Pancreas (tissue), 10 donors: ENCODE results near the gene CCDC7. TPM values are rescaled to one million over a fixed set of nuclear protein-coding genes. Genes with fewer than 3 reads are reported as not detected.

Experiments
- ATAC-seq, 4 donors: fragments of 200-7000 bp; cut with Tn5 transposase; one replicate each; pipeline versions ENCODE4 v1.8.0 to v1.9.1; 2020; ENCODE audit warnings: mild to moderate bottlenecking in 4 of 4, moderate library complexity in 4 of 4
- DNase-seq, 6 donors: peaks; one replicate each; pipeline ENCODE4 v3.0.0-alpha.2; 2020
- FAIRE-seq: peaks from 2 replicates; lab custom pipeline; 2012; peaks lifted over from hg19 to GRCh38; lab: Jason Lieb, UNC
- H3K27ac ChIP-seq, 4 donors: fragments of 200-600 bp; sonication (generic); 1 replicate in 3 of 4; 2 replicates in 1 of 4; pipeline versions ENCODE4 v1.5.0 to v1.8.0; 2020
- H3K27me3 ChIP-seq, 4 donors: fragments of 200-600 bp; one replicate each; pipeline ENCODE4 v1.8.0; 2021
- H3K36me3 ChIP-seq, 3 donors: fragments of 200-600 bp; sonication (generic) in 1 of 3; one replicate each; pipeline versions ENCODE4 v1.5.0 to v1.8.0; 2020 to 2021
- H3K4me1 ChIP-seq, 3 donors: fragments of 200-600 bp; one replicate each; pipeline ENCODE4 v1.8.0; 2021
- H3K4me3 ChIP-seq, 4 donors: fragments of 200-600 bp; sonication (generic) in 2 of 4; one replicate each; pipeline versions ENCODE4 v1.5.0 to v1.8.0; 2020 to 2021
- H3K9me3 ChIP-seq, 4 donors: fragments of 200-600 bp; one replicate each; pipeline ENCODE4 v1.8.0; 2021
- CTCF ChIP-seq, 4 donors: fragments of 200-600 bp; sonication (generic) in 3 of 4; IDR thresholded peaks; one replicate each; pipeline versions ENCODE4 v1.5.0 to v1.8.0; 2021; ENCODE audit warnings: antibody characterized with exemption in 4 of 4
- WGBS, 2 donors: extraction: QIAGEN DNeasy Blood & Tissue Kit; methylation state at CpG; one replicate each; pipeline ENCODE4 v1.1.7; 2013; 5-methylcytosine and 5-hydroxymethylcytosine counted together
- intact Hi-C, 3 donors: fragments of 100-400 bp; cut with DNase I; formaldehyde crosslinking; loops; one replicate each; pipeline versions ENCODE4 v1.11.1 to v1.14.2; 2022
- polyA plus RNA-seq, 2 donors: library from polyadenylated mRNA; stranded (reverse); fragments of 200-250 nt; gene quantifications; one replicate each; pipeline ENCODE4 v1.2.3, GENCODE V29; 2013
- total RNA-seq, 6 donors: library from RNA; stranded (reverse); fragmentation: NEBNext Ultra II Directional in 4 of 6; extraction: Animal tissue kit (Norgen Biotek cat#: 25700) in 4 of 6; gene quantifications; one replicate each; pipeline versions ENCODE4 v1.2.1 to v1.2.4, GENCODE V29; 2021 to 2023
- donor health status: healthy with polysubstance abuse.
- donor health status: DM: no; HTN: no; CAD: no; lungs with moderate emphysema.
- donor health status: DM: no; HTN: no; CAD: no.
- donor health status: control.
- donor health status: control.
- donor health status: Bipolar disorder and iron deficiency.
- donor health status: DM: yes; HTN: yes; CAD: no.
- donor health status: DM: no; HTN: no; CAD: no.
- donor health status: DM: no; HTN: no; CAD: no.
- donor health status: DM: yes; HTN: yes; CAD: no.

Gene CCDC7
- total and polyA plus RNA-seq, 8 donors, result 1.8 to 15.8 (median 7.8) TPM

DNA sequence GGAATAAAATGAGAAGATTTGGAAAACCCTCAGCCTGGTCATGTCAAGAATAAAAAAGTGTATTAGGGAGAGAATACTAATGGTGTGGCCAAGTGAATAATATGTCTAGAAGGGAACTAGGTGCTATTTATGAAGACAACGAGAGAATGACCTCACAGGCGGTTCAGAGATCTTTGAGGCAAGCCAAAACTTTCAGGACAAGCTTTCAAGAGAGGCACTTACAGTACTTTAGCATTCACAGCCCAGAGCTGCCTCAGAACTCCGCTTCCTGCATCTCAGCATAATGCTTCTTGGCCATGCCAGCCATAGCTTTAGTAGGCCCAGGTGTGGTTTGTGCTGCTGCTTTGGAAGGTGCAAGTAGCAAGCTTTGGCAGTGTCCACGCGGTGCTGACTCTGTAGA lies 37.2 kb upstream of the CCDC7 start:
- no peak for TF ChIP-seq CTCF (IDR thresholded peaks at IDR 0.05)
- Histone ChIP-seq H3K9me3 (no peaks in the 10 kb centered on the region), H3K4me3 (no peak overlapping the region), H3K27ac (no peak overlapping the region), H3K4me1 (no peaks in the 10 kb centered on the region), H3K36me3 (no peaks in the 10 kb centered on the region), H3K27me3 (no peaks in the 10 kb centered on the region)
- FAIRE-seq (no peak), ATAC-seq (no peak), DNase-seq (no peak)
- WGBS, 2 donors, result 89 to 92% methylated on average over 5 of the region's 5 CpGs
- intact Hi-C loops, result no loop called here

DNA sequence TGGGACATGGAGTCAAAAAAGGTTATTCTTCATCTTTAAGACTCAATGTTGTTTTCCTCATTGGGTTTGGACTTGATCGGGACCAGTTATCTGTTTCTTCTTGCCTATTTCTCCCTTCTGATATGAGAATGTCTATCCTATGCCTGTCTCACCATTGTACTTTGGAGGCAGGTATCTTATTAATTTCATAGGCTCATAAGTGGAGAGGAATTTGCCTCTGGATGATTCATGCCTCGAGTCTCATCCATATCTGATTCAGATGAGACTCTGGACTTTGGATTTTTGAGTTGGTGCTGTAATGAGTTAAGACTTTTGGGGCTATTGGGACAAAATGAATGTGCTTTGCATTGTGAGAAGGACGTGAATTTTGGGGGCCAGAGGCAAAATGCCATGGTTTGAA lies 36.2 kb upstream of the CCDC7 start:
- WGBS, 2 donors, result 71 to 82% methylated on average over 3 of the region's 3 CpGs
- H3K4me3 ChIP-seq, result no peak overlapping the region
- no peak overlapping the region for H3K27ac ChIP-seq
- no peaks in the 10 kb centered on the region for H3K4me1 ChIP-seq
- no peaks in the 10 kb centered on the region for H3K9me3 ChIP-seq
- intact Hi-C loops, result no loop called here
- no peaks in the 10 kb centered on the region for H3K36me3 ChIP-seq
- H3K27me3 ChIP-seq, result no peaks in the 10 kb centered on the region
- no peak for DNase-seq
- FAIRE-seq, result no peak
- TF ChIP-seq CTCF (IDR thresholded peaks at IDR 0.05), result no peak
- no peak for ATAC-seq

DNA sequence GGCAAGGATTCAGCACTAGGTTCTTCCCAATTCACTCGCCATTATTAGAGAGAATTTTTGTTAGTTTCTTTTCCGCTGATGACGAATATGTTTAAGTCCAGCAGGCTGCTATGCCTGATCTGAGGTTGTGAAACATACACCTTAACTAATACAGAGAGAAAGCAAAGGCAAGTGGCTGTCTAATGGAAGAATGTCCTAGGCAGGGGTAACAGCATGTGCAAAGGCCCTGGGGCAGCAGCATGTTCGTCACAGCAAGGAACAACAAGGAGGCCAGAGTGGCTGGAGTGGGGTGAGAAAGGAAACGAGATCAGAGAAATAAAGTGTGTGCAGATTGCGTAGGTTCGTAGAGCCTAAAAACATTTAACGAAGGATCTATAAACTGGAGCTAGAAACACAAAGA lies 35.4 kb upstream of the CCDC7 start:
- no peak for TF ChIP-seq CTCF (IDR thresholded peaks at IDR 0.05)
- Histone ChIP-seq H3K27me3 (no peaks in the 10 kb centered on the region), H3K9me3 (no peaks in the 10 kb centered on the region), H3K36me3 (no peaks in the 10 kb centered on the region), H3K4me3 (no peak overlapping the region), H3K27ac (no peak overlapping the region), H3K4me1 (no peaks in the 10 kb centered on the region)
- DNase-seq, result no peak
- no peak for ATAC-seq
- no peak for FAIRE-seq
- intact Hi-C loops, result no loop called here
- WGBS, 2 donors, result 91 to 99% methylated on average over 8 of the region's 8 CpGs

DNA sequence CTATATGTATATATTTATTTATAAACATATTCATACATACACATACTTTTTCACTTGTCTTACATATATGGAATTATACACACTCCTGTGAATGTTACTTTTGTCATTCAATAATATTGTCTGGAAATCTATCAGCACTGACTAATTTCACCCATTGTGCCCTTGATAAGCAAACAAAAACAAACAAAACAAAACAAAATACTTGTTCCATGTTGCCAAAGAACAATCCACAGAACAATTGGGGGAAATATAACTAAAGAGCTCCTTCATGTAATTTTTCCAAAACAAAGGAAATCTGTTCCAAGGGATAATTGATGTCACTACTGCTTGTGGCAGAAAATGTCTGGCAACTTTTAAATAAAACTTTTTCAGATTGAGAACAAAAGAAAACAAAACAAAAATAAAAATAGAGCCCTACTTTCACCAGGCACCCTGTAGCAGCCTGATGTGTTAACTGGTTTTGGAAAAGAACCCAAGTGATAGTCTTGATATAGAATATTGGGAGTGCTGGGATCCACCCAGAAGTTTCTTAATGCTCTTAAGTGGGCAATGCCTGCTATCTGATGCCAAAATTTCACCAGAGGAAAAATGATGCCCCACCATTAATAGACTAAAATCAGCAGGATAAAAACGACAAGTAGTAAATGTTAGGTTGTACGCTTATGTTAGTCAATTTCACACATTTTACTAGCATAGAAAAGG lies 34.0 kb upstream of the CCDC7 start:
- no peak overlapping the region for H3K27ac ChIP-seq
- no peak for TF ChIP-seq CTCF (IDR thresholded peaks at IDR 0.05)
- intact Hi-C loops, result no loop called here

DNA sequence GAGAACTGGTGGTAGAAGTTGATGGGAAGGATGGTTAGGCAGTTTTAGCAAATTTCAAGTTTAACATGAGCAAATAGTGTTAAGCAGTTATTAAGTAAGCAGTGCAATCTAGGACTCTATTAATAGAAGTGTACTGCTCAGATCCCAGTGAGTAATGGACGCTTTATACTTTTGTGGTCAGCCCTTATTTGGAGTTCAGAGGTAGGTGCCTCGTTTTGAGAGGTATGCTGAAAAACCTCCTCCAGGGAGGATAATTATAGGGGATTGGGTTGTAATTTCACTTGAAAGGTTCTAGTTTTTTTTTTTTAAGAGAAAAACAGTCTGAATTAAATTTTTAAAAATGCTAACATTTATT lies 33.5 kb upstream of the CCDC7 start:
- intact Hi-C loops, result no loop called here
- no peak for TF ChIP-seq CTCF (IDR thresholded peaks at IDR 0.05)
- H3K27ac ChIP-seq, result no peak overlapping the region
- no peaks in the 10 kb centered on the region for H3K9me3 ChIP-seq
- DNase-seq (no peak), FAIRE-seq (no peak), ATAC-seq (no peak)
- H3K36me3 ChIP-seq, result no peaks in the 10 kb centered on the region
- no peaks in the 10 kb centered on the region for H3K27me3 ChIP-seq
- WGBS, 2 donors, result 43 to 45% methylated on average over 2 of the region's 2 CpGs
- H3K4me1 ChIP-seq, result peaks cover 0 to 3% (median 0%) of the 10 kb centered on the region in 3 donors
- no peak overlapping the region for H3K4me3 ChIP-seq

More for the DNA sequence above, 34.0 kb upstream of the CCDC7 start:
- ATAC-seq, result no peak
- Histone ChIP-seq H3K4me3 (no peak overlapping the region), H3K27me3 (no peaks in the 10 kb centered on the region), H3K36me3 (no peaks in the 10 kb centered on the region), H3K9me3 (no peaks in the 10 kb centered on the region), H3K4me1 (no peaks in the 10 kb centered on the region)
- 64 to 65% methylated on average over 2 of the region's 2 CpGs for WGBS, 2 donors
- FAIRE-seq, result no peak
- no peak for DNase-seq
